ENCODE data around the gene SLC2A3.

DNA sequence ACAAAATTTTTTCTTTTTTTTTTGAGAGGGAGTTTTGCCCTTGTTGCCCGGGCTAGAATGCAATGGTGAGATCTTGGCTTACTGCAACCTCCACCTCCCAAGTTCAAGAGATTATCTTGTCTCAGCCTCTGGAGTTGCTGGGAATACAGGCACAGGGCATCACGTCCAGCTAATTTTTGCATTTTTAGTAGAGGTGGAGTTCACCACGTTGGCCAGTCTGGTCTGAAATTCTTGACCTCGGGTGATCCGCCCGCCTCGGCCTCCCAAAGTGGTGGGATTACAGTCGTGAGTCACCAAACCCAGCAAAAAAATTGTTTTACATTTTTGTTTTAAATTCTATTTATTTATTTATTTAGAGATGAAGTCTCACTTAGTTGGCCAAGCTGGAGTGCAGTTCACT, 58.6 kb downstream of the SLC2A3 start:
- no peak for TF ChIP-seq SIN3A (IDR thresholded peaks at IDR 0.05; ENCODE audit: borderline replicate concordance, insufficient read depth, low read length)
- TF ChIP-seq POLR2AphosphoS5 (IDR thresholded peaks at IDR 0.05; ENCODE audit: low read depth, low read length): no peak
- TF ChIP-seq REST (IDR thresholded peaks at IDR 0.05; ENCODE audit: insufficient read depth in 1 of 2, low read depth in 2 of 2, low read length in 2 of 2): no peak

Data from PFSK-1 (cell line).